B cell (primary cell): ENCODE measurements around the gene NUBP2. TPM values are rescaled to one million over a fixed set of nuclear protein-coding genes. Genes with fewer than 3 reads are reported as not detected.

Source experiments
- ATAC-seq: fragments of 200-7000 bp; cut with Tn5 transposase; one replicate; pipeline ENCODE4 v1.10.0; 2021; ENCODE audit warnings: low read depth, mild to moderate bottlenecking, moderate number of reproducible peaks, moderate library complexity
- CTCF ChIA-PET: fragments of 350-600 bp; sonication (Branson Sonifier 250); formaldehyde crosslinking; loops from one replicate; lab custom pipeline; 2021; ENCODE audit warnings: antibody characterized with exemption, inconsistent platforms; lab: Charles Lee
- POLR2A ChIA-PET: fragments of 350-600 bp; sonication (Branson Sonifier 250); formaldehyde crosslinking; loops from one replicate; lab custom pipeline; 2021; ENCODE audit warnings: antibody characterized with exemption; lab: Charles Lee
- DNase-seq: peaks from one replicate; pipeline ENCODE4 v3.0.0; 2013
- H2AFZ ChIP-seq: 2 replicates; pipeline ENCODE4 v1.6.1; 2012; ENCODE audit warnings: mild to moderate bottlenecking, low read depth, low read length; ENCODE audit not compliant: insufficient read depth, poor library complexity, severe bottlenecking
- H3K27ac ChIP-seq, 2 donors: 1 replicate in 1 of 2; 2 replicates in 1 of 2; pipeline ENCODE4 v1.5.1; 2012 to 2013; ENCODE audit warnings: low read length in 2 of 2, mild to moderate bottlenecking in 2 of 2, moderate library complexity in 1 of 2
- H3K27me3 ChIP-seq, 4 experiments: fragments of 200-600 bp in 1 of 4; sonication (generic) in 1 of 4; replicated peaks in 1 of 4; 1 replicate in 2 of 4; 2 replicates in 2 of 4; pipeline versions ENCODE4 v1.6.1 to v1.7.0; 2013 to 2016; ENCODE audit warnings: low read length in 3 of 4, mild to moderate bottlenecking in 2 of 4, mixed read lengths in 1 of 4, moderate library complexity in 1 of 4; ENCODE audit not compliant: insufficient read depth in 4 of 4, control insufficient read depth in 3 of 4; ENCODE audit errors: control extremely low read depth in 1 of 4
- H3K36me3 ChIP-seq, 2 experiments: replicated peaks in 1 of 2; 1 replicate in 1 of 2; 2 replicates in 1 of 2; pipeline versions ENCODE4 v1.6.1 to v1.7.1; 2013; ENCODE audit warnings: low read length in 1 of 2; ENCODE audit not compliant: insufficient read depth in 2 of 2, control insufficient read depth in 1 of 2; ENCODE audit errors: control extremely low read depth in 1 of 2, extremely low read depth in 1 of 2
- H3K4me1 ChIP-seq, 2 donors: fragments of 200-600 bp in 1 of 2; sonication (generic) in 1 of 2; 1 replicate in 1 of 2; 2 replicates in 1 of 2; pipeline versions ENCODE4 v1.5.1 to v1.6.1; 2013 to 2017; ENCODE audit warnings: low read length in 2 of 2; ENCODE audit not compliant: control insufficient read depth in 2 of 2, insufficient read depth in 2 of 2
- H3K4me2 ChIP-seq: replicated peaks from 2 replicates; pipeline ENCODE3; 2012; ENCODE audit warnings: mild to moderate bottlenecking, low read depth, low read length; ENCODE audit not compliant: poor library complexity, severe bottlenecking
- H3K4me3 ChIP-seq, 5 experiments: fragments of 200-600 bp in 1 of 5; sonication (generic) in 1 of 5; 1 replicate in 3 of 5; 2 replicates in 2 of 5; pipeline versions ENCODE4 v1.5.1 to v1.7.0; 2011 to 2016; ENCODE audit warnings: low read length in 4 of 5, mild to moderate bottlenecking in 4 of 5, low read depth in 2 of 5, control low read depth in 1 of 5, moderate library complexity in 1 of 5; ENCODE audit not compliant: insufficient read depth in 1 of 5; ENCODE audit errors: control extremely low read depth in 1 of 5, extremely low read depth in 1 of 5
- H3K79me2 ChIP-seq: fragments of 200-600 bp; sonication (generic); one replicate; pipeline ENCODE4 v1.6.0; 2016; ENCODE audit warnings: low read length; ENCODE audit not compliant: control insufficient read depth, insufficient read depth
- H3K9ac ChIP-seq: fragments of 200-600 bp; sonication (generic); 2 replicates; pipeline ENCODE4 v1.6.1; 2017; ENCODE audit warnings: mild to moderate bottlenecking, low read length, moderate library complexity
- H3K9me3 ChIP-seq, 3 donors: one replicate each; pipeline versions ENCODE4 v1.6.1 to v1.7.1; 2013; ENCODE audit warnings: low read length in 2 of 3; ENCODE audit not compliant: control insufficient read depth in 2 of 3, insufficient read depth in 1 of 3; ENCODE audit errors: control extremely low read depth in 1 of 3
- H4K20me1 ChIP-seq: 2 replicates; pipeline ENCODE4 v1.6.0; 2012; ENCODE audit warnings: mild to moderate bottlenecking, low read length; ENCODE audit not compliant: insufficient read depth, control insufficient read depth, poor library complexity, severe bottlenecking
- H3K27ac Mint-ChIP-seq: one replicate; pipeline ENCODE4 v1.8.0; 2021; ENCODE audit warnings: mixed read lengths
- H3K27me3 Mint-ChIP-seq: one replicate; pipeline ENCODE4 v1.8.0; 2021; ENCODE audit warnings: mixed read lengths
- H3K4me1 Mint-ChIP-seq: one replicate; pipeline ENCODE4 v1.8.0; 2021; ENCODE audit warnings: mixed read lengths
- H3K4me3 Mint-ChIP-seq: one replicate; pipeline ENCODE4 v1.8.0; 2021; ENCODE audit warnings: mixed read lengths
- H3K9me3 Mint-ChIP-seq: one replicate; pipeline ENCODE4 v1.8.0; 2022; ENCODE audit warnings: mixed read lengths; ENCODE audit not compliant: insufficient read depth
- EZH2 ChIP-seq: IDR thresholded peaks from 2 replicates; pipeline ENCODE4 v1.6.1; 2012; ENCODE audit warnings: borderline replicate concordance, low read depth, mild to moderate bottlenecking, moderate library complexity, low read length; ENCODE audit not compliant: insufficient read depth, poor library complexity, severe bottlenecking
- WGBS: methylation state at CpG from one replicate; pipeline ENCODE4 v1.1.5; 2013; ENCODE audit warnings: missing lambda C conversion rate; ENCODE audit not compliant: insufficient coverage; 5-methylcytosine and 5-hydroxymethylcytosine counted together
- intact Hi-C: fragments of 100-400 bp; cut with micrococcal nuclease; formaldehyde crosslinking; loops from one replicate; pipeline ENCODE4 v1.10.0; 2022
- polyA plus RNA-seq: library from polyadenylated mRNA; depleted of rRNA; stranded (reverse); fragments of >200 nt; gene quantifications from 2 replicates; pipeline ENCODE4 v1.2.3, GENCODE V29; 2012
- total RNA-seq, 2 donors: library from RNA; stranded (reverse); fragments of 120-200 nt in 1 of 2; gene quantifications; 1 replicate in 1 of 2; 2 replicates in 1 of 2; pipeline versions ENCODE4 v1.2.3 to v1.2.4, GENCODE V29; 2013 to 2022
- TF ChIP-seq, protein P1 (sequence below): fragments of 200-600 bp; IDR thresholded peaks from one replicate; pipeline ENCODE4 v1.8.0; 2022; ENCODE audit warnings: antibody characterized with exemption, mild to moderate bottlenecking

Gene NUBP2
- total and polyA plus RNA-seq, 2 donors (not counting 1 experiment from before 2014, with no cell fraction given) = 50.2 to 71.7 TPM

GRCh38 chr16:1817716-1818115, 35.0 kb downstream of the NUBP2 start:
- Histone ChIP-seq H3K27me3 (no peaks in the 10 kb centered on the region), H3K79me2 (peaks cover 22% of the 10 kb centered on the region), H3K27ac (no peak overlapping the region), H3K36me3 (peaks cover 2 to 65% of the 10 kb centered on the region in 2 experiments), H2AFZ (no peak overlapping the region), H3K9me3 (no peaks in the 10 kb centered on the region), H4K20me1 (peaks cover 30% of the 10 kb centered on the region), H3K4me3 (no peak overlapping the region), H3K4me1 (no peaks in the 10 kb centered on the region), H3K4me2 (no peak overlapping the region), H3K9ac (no peak overlapping the region)
- TF ChIP-seq, protein P1, sequence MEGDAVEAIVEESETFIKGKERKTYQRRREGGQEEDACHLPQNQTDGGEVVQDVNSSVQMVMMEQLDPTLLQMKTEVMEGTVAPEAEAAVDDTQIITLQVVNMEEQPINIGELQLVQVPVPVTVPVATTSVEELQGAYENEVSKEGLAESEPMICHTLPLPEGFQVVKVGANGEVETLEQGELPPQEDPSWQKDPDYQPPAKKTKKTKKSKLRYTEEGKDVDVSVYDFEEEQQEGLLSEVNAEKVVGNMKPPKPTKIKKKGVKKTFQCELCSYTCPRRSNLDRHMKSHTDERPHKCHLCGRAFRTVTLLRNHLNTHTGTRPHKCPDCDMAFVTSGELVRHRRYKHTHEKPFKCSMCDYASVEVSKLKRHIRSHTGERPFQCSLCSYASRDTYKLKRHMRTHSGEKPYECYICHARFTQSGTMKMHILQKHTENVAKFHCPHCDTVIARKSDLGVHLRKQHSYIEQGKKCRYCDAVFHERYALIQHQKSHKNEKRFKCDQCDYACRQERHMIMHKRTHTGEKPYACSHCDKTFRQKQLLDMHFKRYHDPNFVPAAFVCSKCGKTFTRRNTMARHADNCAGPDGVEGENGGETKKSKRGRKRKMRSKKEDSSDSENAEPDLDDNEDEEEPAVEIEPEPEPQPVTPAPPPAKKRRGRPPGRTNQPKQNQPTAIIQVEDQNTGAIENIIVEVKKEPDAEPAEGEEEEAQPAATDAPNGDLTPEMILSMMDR = no peak
- TF ChIP-seq EZH2 = no peak
- no peaks in the 10 kb centered on the region for H3K9me3 Mint-ChIP-seq
- no peaks in the 10 kb centered on the region for H3K27me3 Mint-ChIP-seq
- no peak overlapping the region for H3K4me3 Mint-ChIP-seq
- no peak for DNase-seq
- ChIA-PET POLR2A (no interaction called here), CTCF (no interaction called here)
- H3K4me1 Mint-ChIP-seq = no peaks in the 10 kb centered on the region
- intact Hi-C loops = no loop called here
- H3K27ac Mint-ChIP-seq = no peak overlapping the region
- ATAC-seq = no peak
- 96% methylated on average over 17 of the region's 17 CpGs for WGBS

DNA sequence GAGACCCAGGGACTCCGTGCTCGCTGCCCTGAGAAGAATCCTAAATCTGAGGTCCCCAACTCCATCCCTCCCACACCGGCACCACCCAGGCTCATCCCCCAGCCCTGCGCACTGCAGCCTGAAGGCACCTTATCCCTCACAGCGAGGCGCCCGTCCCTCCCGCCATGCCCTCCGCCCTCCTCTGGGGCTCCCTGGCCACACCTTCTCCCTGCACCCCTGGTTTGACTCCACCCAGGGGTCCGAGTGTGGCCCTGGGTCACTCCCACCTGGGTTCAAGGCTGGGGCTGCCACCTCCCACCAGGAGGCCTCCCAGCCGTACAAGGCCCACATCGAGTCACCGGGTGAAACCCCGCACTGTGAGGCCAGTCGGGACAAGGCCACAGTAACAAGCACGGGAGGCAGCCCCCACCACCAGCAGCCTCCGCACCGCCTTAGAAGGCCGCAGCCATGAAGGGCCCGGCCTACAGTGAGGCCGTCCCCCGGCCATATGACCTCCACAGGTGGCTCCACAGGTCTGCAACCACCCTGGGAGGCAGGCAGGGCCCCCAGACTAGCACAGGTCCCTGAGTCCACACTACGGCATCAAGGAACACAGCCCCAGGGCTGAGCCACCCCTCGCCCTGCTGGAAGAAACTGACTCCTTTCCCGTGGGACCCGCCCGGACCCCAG, 35.6 kb downstream of the NUBP2 start:
- Mint-ChIP-seq H3K9me3 (no peaks in the 10 kb centered on the region), H3K27ac (no peak overlapping the region), H3K27me3 (no peaks in the 10 kb centered on the region), H3K4me1 (no peaks in the 10 kb centered on the region), H3K4me3 (no peak overlapping the region)
- no peak for ATAC-seq
- Histone ChIP-seq H3K4me3 (no peak overlapping the region), H4K20me1 (peaks cover 34% of the 10 kb centered on the region), H3K9ac (no peak overlapping the region), H3K4me1 (no peaks in the 10 kb centered on the region), H3K79me2 (peaks cover 27% of the 10 kb centered on the region), H3K27ac (no peak overlapping the region), H2AFZ (no peak overlapping the region), H3K4me2 (no peak overlapping the region), H3K36me3 (peaks cover 2 to 59% of the 10 kb centered on the region in 2 experiments), H3K9me3 (no peaks in the 10 kb centered on the region), H3K27me3 (no peaks in the 10 kb centered on the region)
- intact Hi-C loops = no loop called here
- no peak for TF ChIP-seq EZH2
- TF ChIP-seq, protein P1 = no peak
- POLR2A ChIA-PET = no interaction called here
- CTCF ChIA-PET = no interaction called here
- 98% methylated on average over 25 of the region's 27 CpGs for WGBS
- no peak for DNase-seq
